OCI-M2 (cell line): ENCODE measurements around the gene AQP7.
"Not testable (repeated sequence)": the region's sequence is repeated elsewhere in the genome, so short reads cannot be mapped to it uniquely, and the experiment has no call there.

ENCODE experiments used
- DNase-seq: peaks from one replicate; lab custom pipeline; 2025; ENCODE audit not compliant: unreplicated experiment; lab: John Stamatoyannopoulos, UW

The AQP7 gene

GRCh38 chr9:33402371-33402770 is at the start of gene AQP7:
Gene AQP7 (minus strand): TSS chr9:33402568. CDS start chr9:33401262, 1,306 bp downstream.
- not testable (repeated sequence) for DNase-seq

- no peak for DNase-seq
Observed at GRCh38 chr9:33450621-33451146, 48.3 kb upstream of the AQP7 start.

DNA sequence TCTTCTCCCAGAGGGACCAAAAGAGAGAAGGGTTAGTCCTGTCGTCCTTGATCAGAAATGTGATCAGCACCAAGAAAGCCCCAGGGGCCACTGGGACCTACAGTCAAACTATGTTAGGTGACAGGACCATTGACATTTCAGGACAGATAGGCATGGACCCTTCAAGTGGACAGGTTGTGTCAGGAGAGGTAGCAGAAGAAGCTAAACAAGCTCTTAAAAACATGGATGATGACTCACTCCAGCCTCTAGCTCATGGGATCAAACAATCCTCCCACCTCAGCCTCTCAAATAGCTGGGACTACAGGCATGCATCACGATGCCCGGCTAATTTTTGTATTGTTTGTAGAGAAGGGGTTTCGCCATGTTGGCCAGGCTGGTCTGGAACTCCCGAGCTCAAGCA is 47.3 kb upstream of the AQP7 start:
- DNase-seq, result no peak

DNA sequence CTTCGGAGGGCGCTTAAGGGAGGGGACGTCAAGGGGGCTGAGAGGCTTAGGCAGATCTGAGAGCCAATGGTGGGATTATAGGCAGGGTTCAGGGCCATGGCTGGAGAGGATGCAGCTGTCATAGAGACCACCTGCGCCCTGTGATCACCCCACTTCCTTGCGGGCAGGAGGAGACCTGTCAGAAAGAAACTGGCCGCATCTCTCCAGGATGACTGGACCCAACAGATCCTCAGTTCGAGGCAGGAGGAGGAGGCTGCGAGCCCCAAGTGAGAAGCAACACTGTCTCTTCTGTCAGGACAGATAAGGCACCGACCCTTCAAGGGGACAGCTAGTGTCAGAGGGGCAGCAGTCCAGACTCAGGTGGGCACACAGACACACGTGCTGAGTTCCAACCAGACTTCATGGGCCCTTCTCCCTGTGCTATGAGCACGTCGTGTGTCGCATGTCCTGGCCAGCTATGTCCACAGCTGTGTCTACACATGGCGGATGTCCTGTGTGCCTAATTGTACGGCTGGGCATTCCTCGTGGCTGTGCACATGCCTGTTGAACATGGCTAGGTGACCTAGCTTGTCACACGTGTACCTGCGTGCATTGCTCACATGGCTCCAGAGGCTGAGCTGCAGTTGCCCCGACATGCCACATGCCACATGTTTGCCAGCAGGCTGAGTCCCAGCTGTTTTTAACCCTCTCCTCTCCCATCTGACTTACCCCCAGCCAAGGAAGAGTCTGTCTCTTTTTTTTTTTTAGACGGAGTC is 45.6 kb upstream of the AQP7 start:
- DNase-seq, result no peak

GRCh38 chr9:33446946-33447798 is 44.8 kb upstream of the AQP7 start, which contains the start of gene AQP3:
Gene AQP3 (minus strand): TSS chr9:33447593. CDS start chr9:33447530, 63 bp downstream.
- DNase-seq, result peak; percentile 53

GRCh38 chr9:33446240-33446945 is 44.0 kb upstream of the AQP7 start:
- DNase-seq, result no peak

DNA sequence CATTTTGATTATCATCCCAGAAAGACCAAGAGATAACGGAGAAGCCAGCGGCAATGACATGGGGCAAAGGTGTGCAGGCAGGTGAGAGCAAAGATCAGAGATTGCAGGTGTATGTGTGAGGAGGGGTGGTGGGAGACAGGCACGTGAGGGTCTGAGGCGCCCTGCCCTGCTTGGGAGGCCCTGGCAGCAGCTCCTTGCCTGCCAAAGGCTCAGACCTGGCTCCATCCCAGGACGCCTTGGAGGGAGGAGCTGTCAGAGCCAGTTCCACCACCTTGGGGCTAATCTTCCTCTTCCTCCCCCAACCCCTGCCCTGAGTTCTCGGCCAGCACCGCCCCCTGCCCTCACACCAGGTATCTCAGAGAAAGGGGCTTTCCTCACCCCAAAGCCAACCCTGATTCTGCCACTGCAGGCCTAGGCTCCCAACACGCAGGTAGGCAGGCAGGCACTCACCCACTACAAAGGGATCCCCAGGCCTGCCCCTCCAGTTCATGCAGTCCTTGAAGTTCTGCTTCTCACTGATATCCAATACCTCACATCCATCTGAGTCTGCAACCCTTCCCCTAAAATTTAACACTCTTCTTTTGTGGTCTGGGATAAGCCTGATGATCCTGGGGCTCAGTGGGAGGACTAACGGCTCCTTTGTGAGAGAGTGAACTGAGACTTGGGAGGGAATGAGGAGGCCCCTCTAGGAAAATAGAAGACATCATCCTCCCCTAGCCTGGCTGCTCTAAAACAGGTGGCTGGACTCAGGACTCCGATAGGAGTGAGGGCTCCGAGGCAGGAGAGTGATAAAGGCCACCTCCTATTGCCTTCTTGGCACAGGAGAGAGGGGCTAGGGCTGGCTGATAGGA is 43.2 kb upstream of the AQP7 start:
- DNase-seq, result peak; percentile 63

- DNase-seq, result no peak
Observed at GRCh38 chr9:33443464-33444154, 41.2 kb upstream of the AQP7 start.

DNA sequence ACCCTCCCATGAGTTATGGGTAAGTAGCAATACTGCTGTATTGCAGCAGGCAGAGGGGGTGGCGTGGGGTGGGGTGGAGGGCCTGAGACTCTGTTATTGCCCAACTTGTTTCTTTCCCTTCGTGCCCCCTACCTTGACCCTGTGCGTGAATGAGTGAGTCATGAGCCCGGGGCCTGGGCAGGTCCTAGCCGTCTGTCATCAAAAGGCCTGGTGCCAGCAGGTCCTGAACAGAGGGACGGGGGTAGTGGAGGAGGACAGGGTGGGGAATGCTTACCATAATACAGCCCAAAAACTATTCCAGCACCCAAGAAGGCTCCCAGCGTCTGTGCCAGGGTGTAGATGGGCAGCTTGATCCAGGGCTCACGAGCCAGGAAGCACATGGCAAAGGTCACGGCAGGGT is 40.7 kb upstream of the AQP7 start:
- DNase-seq, result no peak

DNA sequence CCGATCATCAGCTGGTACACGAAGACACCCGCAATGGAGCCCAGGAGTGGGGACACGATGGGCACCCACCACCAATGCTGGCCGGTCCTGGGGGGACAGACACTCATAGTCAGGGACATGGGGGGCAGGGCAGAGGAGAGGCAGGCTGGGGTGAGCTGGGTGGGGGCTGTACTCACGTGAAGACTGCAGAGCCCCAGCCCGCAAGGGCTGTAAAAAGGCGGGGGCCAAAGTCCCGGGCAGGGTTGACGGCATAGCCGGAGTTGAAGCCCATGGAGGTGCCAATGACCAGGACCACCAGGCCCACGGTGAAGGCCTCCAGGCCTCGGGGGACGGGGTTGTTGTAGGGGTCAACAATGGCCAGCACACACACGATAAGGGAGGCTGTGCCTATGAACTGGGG is 39.8 kb upstream of the AQP7 start:
- DNase-seq, result no peak

DNA sequence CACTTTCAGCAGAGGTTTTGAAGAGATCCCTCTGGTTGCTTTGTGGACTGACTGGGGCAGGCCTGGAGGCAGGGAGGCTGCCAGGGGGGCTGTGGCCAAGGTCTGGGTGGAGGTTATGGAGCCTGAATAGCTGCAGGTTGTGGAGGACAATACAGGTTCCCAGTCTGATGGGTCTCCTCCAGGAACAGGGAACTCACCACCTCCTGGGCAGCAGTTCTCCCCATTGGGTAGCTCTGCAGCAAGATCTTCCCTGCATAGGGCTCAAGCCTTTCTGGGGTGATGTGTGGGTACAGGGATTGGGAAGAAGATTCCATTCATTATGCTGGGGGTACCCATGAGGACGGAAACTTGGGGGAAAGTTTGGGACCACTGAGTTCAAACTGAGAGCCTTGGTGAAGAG is 38.2 kb upstream of the AQP7 start:
- no peak for DNase-seq

DNA sequence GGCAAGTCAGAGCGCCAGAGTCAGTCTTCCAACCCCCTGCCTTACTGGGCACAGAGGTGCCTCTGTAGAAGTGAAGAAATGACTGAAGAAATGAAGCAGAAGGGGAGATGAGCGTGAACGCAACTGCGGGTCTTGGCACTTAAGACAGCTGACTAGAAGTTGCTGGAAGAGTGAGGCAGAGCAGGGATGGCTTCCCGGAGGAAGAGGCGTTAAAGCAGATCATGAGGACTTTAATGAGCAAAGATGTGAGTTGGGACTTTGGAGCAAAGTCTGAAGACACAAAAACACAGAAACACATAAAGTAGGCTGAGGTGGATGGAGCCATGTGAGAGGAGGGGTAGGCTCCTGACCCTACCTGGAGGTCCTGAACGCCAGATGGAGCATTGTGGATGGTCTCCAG is 37.8 kb upstream of the AQP7 start:
- no peak for DNase-seq

- no peak for DNase-seq
Observed at GRCh38 chr9:33439731-33440130, 37.4 kb upstream of the AQP7 start.

GRCh38 chr9:33438926-33439680 is 36.7 kb upstream of the AQP7 start:
- DNase-seq, result no peak

GRCh38 chr9:33437898-33438297 is 35.5 kb upstream of the AQP7 start:
- DNase-seq, result no peak

- DNase-seq, result no peak
Observed at GRCh38 chr9:33437205-33437604, 34.8 kb upstream of the AQP7 start.

DNA sequence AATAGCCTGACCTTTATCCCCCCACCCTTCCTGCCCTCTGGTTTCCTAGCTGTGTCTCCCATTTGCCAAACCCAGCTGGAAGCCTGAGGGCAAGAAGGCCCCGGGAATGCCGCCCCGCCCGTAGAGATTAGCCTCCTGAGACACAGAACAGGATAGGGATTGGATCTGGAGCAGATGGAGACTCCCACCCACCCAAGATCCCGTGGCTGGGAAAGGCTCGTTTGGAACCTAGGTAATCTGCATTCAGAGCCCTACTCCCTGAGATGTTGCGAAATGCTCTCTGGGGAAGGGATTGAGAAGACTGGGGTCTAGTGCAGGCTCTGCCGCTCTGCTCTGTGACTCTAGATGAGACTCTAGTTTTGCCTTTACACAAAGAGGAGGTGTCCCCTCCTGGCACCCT is 34.1 kb upstream of the AQP7 start:
- no peak for DNase-seq

DNA sequence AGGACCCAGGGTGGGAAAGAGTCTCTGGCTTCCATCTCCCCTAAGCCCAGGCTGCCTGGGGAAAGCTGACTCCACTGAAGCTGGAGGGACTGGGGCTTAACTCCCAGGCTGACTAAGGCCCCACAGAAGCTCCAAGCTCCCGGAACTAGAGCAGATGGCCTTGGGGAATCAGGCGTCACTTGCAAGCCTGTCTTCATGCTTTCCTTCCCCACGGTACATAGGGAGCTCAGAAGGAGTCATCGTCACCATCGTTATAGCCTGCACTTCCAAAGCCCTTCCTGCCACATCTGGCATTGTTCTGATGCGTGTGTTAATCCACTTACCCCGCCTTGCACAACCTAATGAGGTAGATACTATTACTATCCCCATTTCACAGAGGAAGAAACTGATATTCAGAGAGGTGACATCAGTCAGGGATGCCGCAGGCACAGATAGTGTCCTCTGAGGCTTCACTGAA is 33.5 kb upstream of the AQP7 start:
- no peak for DNase-seq
